ENCODE results near the gene DIP2C. TPM values are rescaled to one million over a fixed set of nuclear protein-coding genes. Genes with fewer than 3 reads are reported as not detected.
A peak's percentile ranks its signal among the peaks of the same experiment; 100 is the strongest.

DIP2C gene
- polyA plus RNA-seq, 1 of the 3 experiments (the other 2 are of a cell fraction) = 8.7 TPM

- H3K4me3 ChIP-seq (ENCODE audit: low read depth in 2 of 2, low read length in 1 of 2) = no peak overlapping the region
- H3K9me2 ChIP-seq = no peaks in the 10 kb centered on the region
- H3K27ac ChIP-seq (ENCODE audit: low read depth in 2 of 2, low read length in 1 of 2) = peak overlapping the region in 1 of 2 experiments; percentile 7; a peak in 1 of 4 replicates
- no peak overlapping the region for H2AFZ ChIP-seq (ENCODE audit: low read depth)
- 87% methylated on average over 9 of the region's 9 CpGs for WGBS (ENCODE audit: low lambda C conversion rate)
- no peaks in the 10 kb centered on the region for H4K20me1 ChIP-seq (ENCODE audit: insufficient read depth)
- TF ChIP-seq RFX5 (IDR thresholded peaks at IDR 0.05; ENCODE audit: low read length) (no peak), FOXM1 (IDR thresholded peaks at IDR 0.05; ENCODE audit: low read depth) (no peak), CTCF (IDR thresholded peaks at IDR 0.05) (no peak), ELF1 (IDR thresholded peaks at IDR 0.05) (no peak), NRF1 (IDR thresholded peaks at IDR 0.05; ENCODE audit: low read depth, low read length) (no peak), REST (IDR thresholded peaks at IDR 0.05; ENCODE audit: low read depth, low read length) (no peak), RCOR1 (IDR thresholded peaks at IDR 0.05; ENCODE audit: low read length) (no peak), TAF1 (IDR thresholded peaks at IDR 0.05; ENCODE audit: borderline replicate concordance, low read depth, low read length) (no peak), GATA2 (CRISPR knock-in tag; IDR thresholded peaks at IDR 0.05) (no peak), JUND (IDR thresholded peaks at IDR 0.05) (no peak), RXRA (IDR thresholded peaks at IDR 0.05; ENCODE audit: borderline replicate concordance, low read depth) (no peak), SMC3 (IDR thresholded peaks at IDR 0.05; ENCODE audit: low read depth, low read length) (no peak), MXI1 (IDR thresholded peaks at IDR 0.05; ENCODE audit: low read depth, low read length) (no peak), GABPA (IDR thresholded peaks at IDR 0.05; ENCODE audit: low read depth) (no peak)
- H3K79me2 ChIP-seq (ENCODE audit: insufficient read depth) = no peaks in the 10 kb centered on the region; the same call in 1 of the 2 replicates
- H3K4me2 ChIP-seq = no peak overlapping the region
- no peak overlapping the region for H3K9ac ChIP-seq
- peaks cover 0 to 8% of the 10 kb centered on the region in 2 experiments; a peak in 2 of 4 replicates for H3K4me1 ChIP-seq (ENCODE audit: control insufficient read depth in 1 of 2, insufficient read depth in 2 of 2, low read depth in 1 of 2, low read length in 1 of 2)
- peaks cover 7% of the 10 kb centered on the region for H3F3A ChIP-seq (replicated peaks; ENCODE audit: insufficient read depth)
- CTCF ChIA-PET = no interaction called here
- peaks cover 30 to 36% of the 10 kb centered on the region in 2 experiments for H3K36me3 ChIP-seq (replicated peaks in 1 of 2; ENCODE audit: control insufficient read depth in 1 of 2, insufficient read depth in 2 of 2, low read length in 1 of 2)
- no peak for DNase-seq
- POLR2A ChIA-PET = no interaction called here
- H3K27me3 ChIP-seq (ENCODE audit: insufficient read depth) = no peaks in the 10 kb centered on the region
- no peaks in the 10 kb centered on the region for H3K9me3 ChIP-seq
These were observed 454.6 kb downstream of the DIP2C start for GRCh38 chr10:234708-235406.
